Gastroesophageal sphincter (tissue), 3 donors: Measurements from ENCODE around the gene CLDN3.

Experiments
- CTCF ChIP-seq, 4 experiments: fragments of 200-600 bp in 2 of 4; fragments of 450-650 bp in 2 of 4; sonication (generic) in 1 of 4; IDR thresholded peaks; one replicate each; pipeline ENCODE4 v1.5.1; 2017 to 2019; ENCODE audit warnings: antibody characterized with exemption in 4 of 4, mild to moderate bottlenecking in 2 of 4, moderate library complexity in 2 of 4
- POLR2A ChIP-seq, 2 donors: fragments of 450-650 bp; IDR thresholded peaks; one replicate each; pipeline ENCODE4 v1.6.1; 2017; ENCODE audit warnings: antibody characterized with exemption in 2 of 2, mild to moderate bottlenecking in 2 of 2, moderate library complexity in 1 of 2

GRCh38 chr7:73732397-73732796, 37.7 kb downstream of the CLDN3 start:
- TF ChIP-seq CTCF (IDR thresholded peaks at IDR 0.05) (no peak), POLR2A (IDR thresholded peaks at IDR 0.05) (no peak)
